Neural cell (in vitro differentiated cells): Measurements from ENCODE around the gene TP53TG5.

ENCODE experiments used
- EP300 ChIP-seq: fragments of 450-650 bp; conservative IDR thresholded peaks from 2 replicates; pipeline ENCODE4 v1.6.1; 2014; ENCODE audit warnings: antibody characterized with exemption, mild to moderate bottlenecking, moderate library complexity; ENCODE audit not compliant: poor library complexity, severe bottlenecking
- EZH2 ChIP-seq: fragments of 200-600, 300-800 bp; shearing (Covaris generic), sonication (generic); IDR thresholded peaks from 2 replicates; pipeline ENCODE4 v1.6.1; 2014; ENCODE audit warnings: antibody characterized with exemption, low read length, borderline replicate concordance, mild to moderate bottlenecking; ENCODE audit not compliant: insufficient read depth, poor library complexity, severe bottlenecking
- POLR2AphosphoS5 ChIP-seq: IDR thresholded peaks from 2 replicates; pipeline ENCODE4 v1.6.1; 2012
- RAD21 ChIP-seq: fragments of 450-650 bp; conservative IDR thresholded peaks from 2 replicates; pipeline ENCODE4 v1.6.1; 2014; ENCODE audit warnings: antibody characterized with exemption, mild to moderate bottlenecking, moderate library complexity
- TF ChIP-seq, protein P1 (sequence below): IDR thresholded peaks from 2 replicates; pipeline ENCODE4 v1.6.1; 2012; ENCODE audit warnings: borderline replicate concordance
- TF ChIP-seq, protein P2 (sequence below): fragments of 450-650 bp; IDR thresholded peaks from 2 replicates; pipeline ENCODE4 v1.5.1; 2014; ENCODE audit warnings: antibody characterized with exemption, mild to moderate bottlenecking, moderate library complexity; ENCODE audit not compliant: poor library complexity, severe bottlenecking

DNA sequence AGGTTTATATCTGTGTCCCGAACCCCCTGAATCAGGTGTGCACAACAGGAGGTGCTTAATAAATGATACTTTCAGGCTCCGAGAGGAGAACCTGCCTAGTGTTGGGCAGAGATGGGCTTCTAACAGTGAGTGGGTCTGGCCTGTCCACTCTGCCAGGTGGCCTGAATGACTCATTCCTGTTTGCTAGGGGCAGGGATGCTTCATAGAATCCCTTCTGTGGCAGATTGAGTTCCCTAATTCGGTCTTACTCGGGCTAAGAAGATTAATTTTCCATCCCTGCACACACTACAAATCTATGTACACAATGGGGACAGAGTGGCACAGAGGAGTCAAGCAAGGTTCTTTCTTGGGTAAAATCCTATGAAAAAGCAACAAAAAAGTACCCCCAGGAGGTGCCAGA is 49.7 kb downstream of the TP53TG5 start:
- no peak for TF ChIP-seq EP300
- TF ChIP-seq EZH2 = no peak
- TF ChIP-seq, protein P1, sequence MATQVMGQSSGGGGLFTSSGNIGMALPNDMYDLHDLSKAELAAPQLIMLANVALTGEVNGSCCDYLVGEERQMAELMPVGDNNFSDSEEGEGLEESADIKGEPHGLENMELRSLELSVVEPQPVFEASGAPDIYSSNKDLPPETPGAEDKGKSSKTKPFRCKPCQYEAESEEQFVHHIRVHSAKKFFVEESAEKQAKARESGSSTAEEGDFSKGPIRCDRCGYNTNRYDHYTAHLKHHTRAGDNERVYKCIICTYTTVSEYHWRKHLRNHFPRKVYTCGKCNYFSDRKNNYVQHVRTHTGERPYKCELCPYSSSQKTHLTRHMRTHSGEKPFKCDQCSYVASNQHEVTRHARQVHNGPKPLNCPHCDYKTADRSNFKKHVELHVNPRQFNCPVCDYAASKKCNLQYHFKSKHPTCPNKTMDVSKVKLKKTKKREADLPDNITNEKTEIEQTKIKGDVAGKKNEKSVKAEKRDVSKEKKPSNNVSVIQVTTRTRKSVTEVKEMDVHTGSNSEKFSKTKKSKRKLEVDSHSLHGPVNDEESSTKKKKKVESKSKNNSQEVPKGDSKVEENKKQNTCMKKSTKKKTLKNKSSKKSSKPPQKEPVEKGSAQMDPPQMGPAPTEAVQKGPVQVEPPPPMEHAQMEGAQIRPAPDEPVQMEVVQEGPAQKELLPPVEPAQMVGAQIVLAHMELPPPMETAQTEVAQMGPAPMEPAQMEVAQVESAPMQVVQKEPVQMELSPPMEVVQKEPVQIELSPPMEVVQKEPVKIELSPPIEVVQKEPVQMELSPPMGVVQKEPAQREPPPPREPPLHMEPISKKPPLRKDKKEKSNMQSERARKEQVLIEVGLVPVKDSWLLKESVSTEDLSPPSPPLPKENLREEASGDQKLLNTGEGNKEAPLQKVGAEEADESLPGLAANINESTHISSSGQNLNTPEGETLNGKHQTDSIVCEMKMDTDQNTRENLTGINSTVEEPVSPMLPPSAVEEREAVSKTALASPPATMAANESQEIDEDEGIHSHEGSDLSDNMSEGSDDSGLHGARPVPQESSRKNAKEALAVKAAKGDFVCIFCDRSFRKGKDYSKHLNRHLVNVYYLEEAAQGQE = no peak
- TF ChIP-seq, protein P2, sequence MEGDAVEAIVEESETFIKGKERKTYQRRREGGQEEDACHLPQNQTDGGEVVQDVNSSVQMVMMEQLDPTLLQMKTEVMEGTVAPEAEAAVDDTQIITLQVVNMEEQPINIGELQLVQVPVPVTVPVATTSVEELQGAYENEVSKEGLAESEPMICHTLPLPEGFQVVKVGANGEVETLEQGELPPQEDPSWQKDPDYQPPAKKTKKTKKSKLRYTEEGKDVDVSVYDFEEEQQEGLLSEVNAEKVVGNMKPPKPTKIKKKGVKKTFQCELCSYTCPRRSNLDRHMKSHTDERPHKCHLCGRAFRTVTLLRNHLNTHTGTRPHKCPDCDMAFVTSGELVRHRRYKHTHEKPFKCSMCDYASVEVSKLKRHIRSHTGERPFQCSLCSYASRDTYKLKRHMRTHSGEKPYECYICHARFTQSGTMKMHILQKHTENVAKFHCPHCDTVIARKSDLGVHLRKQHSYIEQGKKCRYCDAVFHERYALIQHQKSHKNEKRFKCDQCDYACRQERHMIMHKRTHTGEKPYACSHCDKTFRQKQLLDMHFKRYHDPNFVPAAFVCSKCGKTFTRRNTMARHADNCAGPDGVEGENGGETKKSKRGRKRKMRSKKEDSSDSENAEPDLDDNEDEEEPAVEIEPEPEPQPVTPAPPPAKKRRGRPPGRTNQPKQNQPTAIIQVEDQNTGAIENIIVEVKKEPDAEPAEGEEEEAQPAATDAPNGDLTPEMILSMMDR = no peak
- TF ChIP-seq RAD21 = no peak
- no peak for TF ChIP-seq POLR2AphosphoS5
